Karpas-422 (cell line): ENCODE measurements around the gene PSMA3. TPM values are rescaled to one million over a fixed set of nuclear protein-coding genes. Genes with fewer than 3 reads are reported as not detected.

Experiments
- DNase-seq: peaks from one replicate; pipeline ENCODE4 v3.0.0-alpha.2; 2015
- H2AFZ ChIP-seq: fragments of 200-600 bp; sonication (generic); 2 replicates; pipeline ENCODE4 v1.6.1; 2014; ENCODE audit warnings: antibody characterized with exemption, low read length, mixed read lengths
- H3K27ac ChIP-seq: fragments of 200-600 bp; sonication (generic); 2 replicates; pipeline ENCODE4 v1.5.1; 2014; ENCODE audit warnings: mild to moderate bottlenecking, low read length, moderate library complexity
- H3K27me3 ChIP-seq: fragments of 200-600 bp; sonication (generic); 2 replicates; pipeline ENCODE4 v1.6.1; 2014; ENCODE audit warnings: low read length, mixed read lengths
- H3K36me3 ChIP-seq: fragments of 200-600 bp; sonication (generic); 2 replicates; pipeline ENCODE4 v1.6.1; 2014; ENCODE audit warnings: low read length, mixed read lengths; ENCODE audit not compliant: insufficient read depth
- H3K4me1 ChIP-seq: fragments of 200-600 bp; sonication (generic); 2 replicates; pipeline ENCODE4 v1.6.1; 2014; ENCODE audit warnings: mild to moderate bottlenecking, low read length, mixed read lengths
- H3K4me2 ChIP-seq: fragments of 200-600 bp; sonication (generic); 2 replicates; pipeline ENCODE4 v1.6.1; 2014; ENCODE audit warnings: low read length, low read depth, mild to moderate bottlenecking; ENCODE audit not compliant: poor library complexity, severe bottlenecking
- H3K4me3 ChIP-seq: fragments of 200-600 bp; sonication (generic); 2 replicates; pipeline ENCODE4 v1.5.1; 2014; ENCODE audit warnings: mild to moderate bottlenecking, antibody characterized with exemption, low read length, mixed read lengths
- H3K79me2 ChIP-seq: fragments of 200-600 bp; sonication (generic); 2 replicates; pipeline ENCODE4 v1.6.1; 2014; ENCODE audit warnings: mild to moderate bottlenecking, low read length, mixed read lengths
- H3K9ac ChIP-seq: fragments of 200-600 bp; sonication (generic); 2 replicates; pipeline ENCODE4 v1.6.0; 2014; ENCODE audit warnings: low read length
- H3K9me2 ChIP-seq: fragments of 200-600 bp; sonication (generic), shearing (Covaris generic); replicated peaks from 2 replicates; pipeline ENCODE4 v1.6.0; 2014; ENCODE audit warnings: mild to moderate bottlenecking, low read length, moderate library complexity; ENCODE audit not compliant: insufficient read depth
- H3K9me3 ChIP-seq: fragments of 300-700, 200-600 bp; sonication (generic); 2 replicates; pipeline ENCODE4 v1.6.1; 2014; ENCODE audit warnings: low read length, mixed read lengths
- H4K20me1 ChIP-seq: fragments of 200-600 bp; sonication (generic); 2 replicates; pipeline ENCODE4 v1.6.1; 2014; ENCODE audit warnings: mild to moderate bottlenecking, antibody characterized with exemption, low read length, low read depth; ENCODE audit not compliant: insufficient read depth
- total RNA-seq: library from RNA; depleted of rRNA; stranded (reverse); fragments of >200 nt; shearing (Covaris generic); gene quantifications from 2 replicates; pipeline ENCODE4 v1.2.3, GENCODE V29; 2014; ENCODE audit warnings: low replicate concordance

Gene PSMA3
- total RNA-seq, 1 experiment from 2014 or later: 169 TPM

DNA sequence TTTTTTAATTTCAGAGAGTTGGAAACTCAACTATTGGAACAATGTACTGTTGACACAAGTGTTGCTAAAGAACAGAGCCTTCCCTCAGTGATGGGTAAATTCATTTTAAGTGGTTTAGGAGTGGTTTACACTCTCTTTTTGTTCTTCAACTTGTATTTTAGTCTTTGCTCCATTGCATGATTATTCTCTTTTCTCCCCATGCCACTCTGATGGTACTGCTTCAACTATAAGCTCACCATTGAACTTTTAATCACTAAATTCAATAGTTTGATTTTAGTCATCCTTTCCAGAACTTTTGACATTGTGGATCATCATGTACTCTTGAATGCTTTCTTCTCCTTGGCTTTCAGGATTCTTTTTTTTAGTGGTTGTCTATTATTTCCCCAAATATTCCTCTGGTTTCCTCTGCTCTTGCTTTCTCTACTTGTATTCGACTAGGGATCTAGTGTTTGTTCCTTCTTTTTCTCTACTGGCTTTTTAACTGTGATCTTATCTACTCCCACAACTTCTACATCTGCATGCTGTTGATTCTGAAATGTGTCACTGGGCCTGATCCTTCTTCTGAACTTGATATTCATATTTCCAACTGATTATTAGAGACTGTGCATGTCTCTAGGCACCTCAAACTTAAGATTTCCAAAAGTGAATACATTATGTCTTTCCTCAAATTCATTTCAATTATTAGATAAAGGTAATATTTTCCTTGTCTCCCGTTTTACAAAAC, 29.3 kb upstream of the PSMA3 start:
- H2AFZ ChIP-seq: no peak overlapping the region
- no peaks in the 10 kb centered on the region for H3K9me3 ChIP-seq
- H3K4me1 ChIP-seq: no peaks in the 10 kb centered on the region
- H3K4me3 ChIP-seq: no peak overlapping the region
- H3K9ac ChIP-seq: no peak overlapping the region
- no peak overlapping the region for H3K27ac ChIP-seq
- peaks cover 46% of the 10 kb centered on the region for H3K36me3 ChIP-seq
- no peaks in the 10 kb centered on the region for H4K20me1 ChIP-seq
- H3K4me2 ChIP-seq: no peak overlapping the region
- H3K79me2 ChIP-seq: 0 out of 2 replicates have a peak, but pooled peaks cover 7% of the 10 kb centered on the region
- no peak for DNase-seq
- no peaks in the 10 kb centered on the region for H3K9me2 ChIP-seq
- H3K27me3 ChIP-seq: no peaks in the 10 kb centered on the region

DNA sequence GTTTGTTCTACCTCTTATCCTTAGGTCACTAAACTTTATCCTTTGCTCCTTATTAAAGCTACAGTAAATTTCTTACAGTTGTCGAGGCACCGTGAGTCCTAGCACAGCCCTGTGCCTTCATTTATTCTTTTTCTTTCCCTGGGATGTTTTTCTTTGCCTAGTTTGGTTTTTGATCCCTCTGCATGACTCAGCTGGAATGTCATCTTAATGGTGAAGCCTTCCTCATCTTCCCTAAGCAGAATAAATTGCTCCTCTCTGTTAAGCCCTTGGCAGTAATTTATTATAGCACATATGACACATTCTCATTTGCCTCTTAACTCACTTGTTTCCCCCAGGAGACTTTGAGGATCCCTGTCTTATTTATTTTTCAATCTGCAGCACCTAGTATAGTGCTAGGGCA, 28.1 kb upstream of the PSMA3 start:
- Histone ChIP-seq H3K9ac (no peak overlapping the region), H2AFZ (no peak overlapping the region), H3K4me3 (no peak overlapping the region), H3K9me2 (no peaks in the 10 kb centered on the region), H3K36me3 (peaks cover 42% of the 10 kb centered on the region), H3K9me3 (no peaks in the 10 kb centered on the region), H3K27ac (no peak overlapping the region), H3K79me2 (0 out of 2 replicates have a peak, but pooled peaks cover 2% of the 10 kb centered on the region), H3K4me2 (no peak overlapping the region), H4K20me1 (no peaks in the 10 kb centered on the region), H3K27me3 (no peaks in the 10 kb centered on the region), H3K4me1 (no peaks in the 10 kb centered on the region)
- no peak for DNase-seq

DNA sequence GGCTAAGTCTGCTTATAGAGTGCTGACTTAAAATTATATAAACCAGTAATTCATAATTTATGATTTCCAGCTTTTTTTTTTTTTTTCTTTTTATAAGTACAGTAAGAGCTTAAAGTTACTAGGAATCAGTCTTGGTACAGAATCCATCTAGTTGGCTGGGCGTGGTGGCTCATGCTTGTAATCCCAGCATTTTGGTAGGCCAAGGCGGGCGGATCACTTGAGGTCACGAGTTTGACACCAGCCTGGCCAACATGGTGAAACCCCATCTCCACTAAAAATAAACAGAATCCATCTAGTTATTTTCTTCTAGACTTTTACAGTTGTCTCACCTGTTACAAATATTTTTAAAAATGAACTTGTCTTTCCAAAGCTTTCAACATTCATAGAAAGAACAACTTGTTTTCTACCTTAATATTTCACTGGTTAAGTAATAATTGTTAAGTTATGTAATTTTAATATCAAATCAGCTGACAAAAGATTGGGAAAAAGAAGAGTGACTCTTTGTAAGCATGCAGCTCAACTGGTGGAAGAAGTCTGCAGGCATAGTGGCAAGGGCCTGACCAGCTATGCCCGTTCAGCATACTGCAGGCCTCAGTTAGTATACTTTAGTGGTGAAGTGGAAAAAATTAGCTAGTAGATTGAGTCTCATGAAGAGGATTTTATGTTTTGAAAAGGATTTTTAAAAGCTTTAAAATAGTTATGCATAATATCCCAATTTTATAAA, 17.4 kb upstream of the PSMA3 start:
- H3K4me2 ChIP-seq: no peak overlapping the region
- H3K9ac ChIP-seq: no peak overlapping the region
- no peaks in the 10 kb centered on the region for H3K79me2 ChIP-seq
- no peaks in the 10 kb centered on the region; the same call in 1 of the 2 replicates for H3K4me1 ChIP-seq
- H3K9me2 ChIP-seq: no peaks in the 10 kb centered on the region
- no peak for DNase-seq
- H3K9me3 ChIP-seq: no peaks in the 10 kb centered on the region
- no peaks in the 10 kb centered on the region for H4K20me1 ChIP-seq
- H3K4me3 ChIP-seq: no peak overlapping the region
- no peaks in the 10 kb centered on the region for H3K27me3 ChIP-seq
- no peak overlapping the region for H3K27ac ChIP-seq
- peaks cover 16% of the 10 kb centered on the region; the same call in 1 of the 2 replicates for H3K36me3 ChIP-seq
- no peak overlapping the region for H2AFZ ChIP-seq

DNA sequence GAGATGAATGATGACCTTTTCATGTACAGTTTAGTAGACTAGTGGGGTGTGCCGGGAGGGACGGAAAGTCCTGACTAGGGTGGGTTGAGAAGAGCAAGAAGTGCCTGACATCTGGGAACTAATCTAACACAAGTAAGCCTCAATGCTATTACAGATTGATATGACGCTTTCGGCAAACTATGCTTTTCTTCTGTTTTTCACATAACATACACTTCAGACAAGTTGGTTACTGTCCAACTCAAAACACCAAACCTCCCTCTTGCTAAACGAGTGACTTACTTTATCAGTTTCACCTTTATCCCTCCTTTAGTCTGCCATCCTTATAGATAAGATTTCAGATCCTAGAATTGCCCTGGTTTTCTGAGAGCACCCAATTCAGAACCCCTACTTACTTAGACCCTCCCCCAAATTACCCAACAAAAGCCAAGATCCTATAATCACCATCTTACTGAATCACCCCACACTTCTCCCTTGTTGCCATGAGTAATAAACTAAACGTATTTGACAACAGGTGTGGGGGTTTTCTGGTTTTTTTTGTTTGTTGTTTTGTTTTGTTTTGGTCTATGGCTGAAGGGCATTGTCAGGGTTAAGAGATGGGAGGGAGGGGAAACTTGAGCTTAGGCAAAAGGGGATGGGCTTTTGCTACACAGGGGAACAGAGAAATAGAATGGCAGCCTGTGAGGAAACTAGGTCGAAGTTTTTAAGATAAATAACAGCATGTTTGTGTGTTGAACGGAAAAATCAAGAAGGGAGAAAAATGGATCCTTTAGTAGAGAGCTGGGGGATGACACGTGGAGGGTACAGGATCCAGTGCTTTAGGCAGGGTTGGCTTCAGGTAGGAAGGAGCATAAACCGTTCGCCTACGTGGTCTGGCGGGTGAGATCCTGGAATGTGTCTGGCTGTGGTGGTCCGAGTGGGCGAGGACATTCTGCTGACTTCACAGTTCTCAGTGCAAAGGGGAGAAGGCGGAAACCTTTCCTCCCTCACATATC, 6.1 kb upstream of the PSMA3 start:
- no peak for DNase-seq
- Histone ChIP-seq H3K9me3 (no peaks in the 10 kb centered on the region), H3K9ac (peak overlapping the region; percentile 76), H3K27me3 (no peaks in the 10 kb centered on the region), H3K4me2 (peak overlapping the region; percentile 97), H3K9me2 (no peaks in the 10 kb centered on the region), H3K36me3 (peaks cover 4% of the 10 kb centered on the region; the same call in 1 of the 2 replicates), H4K20me1 (no peaks in the 10 kb centered on the region), H3K4me1 (peaks cover 28% of the 10 kb centered on the region), H3K79me2 (no peaks in the 10 kb centered on the region), H3K27ac (peak overlapping the region; percentile 44; the same call in 1 of the 2 replicates), H3K4me3 (peak overlapping the region; percentile 76), H2AFZ (peak overlapping the region; percentile 80)

DNA sequence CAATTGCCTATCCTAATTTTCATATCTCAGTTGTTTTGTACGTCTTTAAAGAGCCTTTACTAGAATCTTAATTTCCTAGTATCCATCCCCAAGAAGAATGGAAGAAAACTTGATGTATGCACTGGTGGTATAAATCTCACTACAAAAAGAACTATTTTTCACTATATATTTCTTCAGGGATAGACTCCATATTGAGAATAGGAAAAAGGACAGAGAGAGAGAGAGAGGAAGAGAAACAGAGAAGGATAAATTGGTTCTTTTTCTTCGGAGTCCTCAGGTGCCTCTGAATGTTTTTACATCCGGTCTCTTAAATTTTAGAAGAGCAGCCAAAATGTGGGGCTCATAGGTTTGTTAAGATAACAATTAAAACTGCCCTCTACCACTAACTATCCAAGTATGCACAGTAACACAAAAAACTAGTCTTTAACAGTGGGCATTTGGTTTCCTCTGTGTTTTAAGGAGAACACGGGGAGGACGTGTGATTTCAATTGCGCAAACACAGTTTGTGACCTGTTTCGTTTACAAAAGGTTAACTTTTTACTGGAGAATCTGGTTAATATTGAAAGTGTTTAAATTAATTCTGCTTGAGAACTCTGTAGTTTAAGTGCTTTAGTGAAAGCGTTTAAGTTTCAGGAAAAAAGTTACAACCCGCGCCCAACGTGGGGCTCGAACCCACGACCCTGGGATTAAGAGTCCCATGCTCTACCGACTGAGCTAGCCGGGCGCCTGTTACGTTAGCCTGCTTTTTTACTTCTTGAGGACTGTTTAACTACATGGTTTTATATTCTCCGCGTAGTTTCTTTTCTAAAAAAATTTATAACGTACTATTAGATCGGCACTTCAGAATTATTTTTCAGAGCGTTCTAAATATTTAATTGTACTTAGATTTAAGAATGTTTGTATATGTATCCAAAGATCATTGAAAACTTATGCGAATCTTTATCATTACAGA, 5.1 kb upstream of the PSMA3 start:
- Histone ChIP-seq H3K4me3 (peak overlapping the region; percentile 76), H3K36me3 (peaks cover under 1% of the 10 kb centered on the region; the same call in 1 of the 2 replicates), H3K9ac (peak overlapping the region; percentile 76), H3K79me2 (no peaks in the 10 kb centered on the region), H3K27me3 (no peaks in the 10 kb centered on the region), H3K4me2 (peak overlapping the region; percentile 97), H2AFZ (peak overlapping the region; percentile 80), H3K9me3 (no peaks in the 10 kb centered on the region), H4K20me1 (no peaks in the 10 kb centered on the region), H3K4me1 (peaks cover 31% of the 10 kb centered on the region), H3K27ac (peak overlapping the region; percentile 44), H3K9me2 (no peaks in the 10 kb centered on the region)
- peak; percentile 95 for DNase-seq

DNA sequence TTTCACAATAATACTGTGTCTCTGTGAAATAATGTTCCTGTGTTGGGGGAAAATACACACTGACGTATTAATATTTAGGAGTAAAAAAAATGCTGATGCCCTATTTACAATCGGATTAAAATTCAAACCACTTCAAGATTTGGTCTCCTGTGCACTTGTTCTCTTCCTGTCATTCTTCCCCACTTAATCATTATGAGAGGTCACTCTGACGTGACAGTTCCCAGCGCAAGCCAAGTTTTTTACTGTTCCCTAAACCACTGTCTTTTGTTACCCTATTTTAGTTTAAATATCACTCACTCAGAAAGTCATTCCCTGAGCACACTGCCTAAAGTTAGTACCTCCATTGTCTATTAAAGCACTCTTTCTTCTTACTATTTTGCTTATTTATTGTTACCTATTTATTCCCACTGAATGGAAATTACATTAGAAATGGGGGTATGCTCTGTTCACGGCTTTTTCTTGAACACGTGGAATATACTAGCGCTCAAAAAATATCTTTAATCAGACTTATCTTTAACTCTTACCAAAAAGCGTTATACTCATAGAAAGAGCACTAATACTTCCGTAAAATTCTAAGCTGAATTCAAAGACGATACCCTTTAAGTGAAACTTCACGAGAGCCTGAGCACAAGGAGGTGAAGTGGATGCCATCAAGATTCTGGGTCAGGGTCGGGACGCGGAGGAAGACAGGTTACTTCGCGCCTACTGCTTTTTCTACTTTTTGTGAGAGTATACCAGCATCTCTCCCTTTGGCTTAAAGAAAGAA, 670 bp upstream of the PSMA3 start:
- Histone ChIP-seq H4K20me1 (peaks cover 16% of the 10 kb centered on the region), H3K27me3 (no peaks in the 10 kb centered on the region), H3K9me2 (no peaks in the 10 kb centered on the region), H3K4me1 (peaks cover 41% of the 10 kb centered on the region), H3K9me3 (no peaks in the 10 kb centered on the region), H3K4me2 (peak overlapping the region; percentile 84), H3K4me3 (peak overlapping the region; percentile 65), H3K36me3 (peaks cover 13% of the 10 kb centered on the region; the same call in 1 of the 2 replicates), H3K9ac (peak overlapping the region; percentile 64), H2AFZ (no peak overlapping the region), H3K27ac (peak overlapping the region; percentile 80), H3K79me2 (peaks cover 43% of the 10 kb centered on the region)
- peak; percentile 75 for DNase-seq

DNA sequence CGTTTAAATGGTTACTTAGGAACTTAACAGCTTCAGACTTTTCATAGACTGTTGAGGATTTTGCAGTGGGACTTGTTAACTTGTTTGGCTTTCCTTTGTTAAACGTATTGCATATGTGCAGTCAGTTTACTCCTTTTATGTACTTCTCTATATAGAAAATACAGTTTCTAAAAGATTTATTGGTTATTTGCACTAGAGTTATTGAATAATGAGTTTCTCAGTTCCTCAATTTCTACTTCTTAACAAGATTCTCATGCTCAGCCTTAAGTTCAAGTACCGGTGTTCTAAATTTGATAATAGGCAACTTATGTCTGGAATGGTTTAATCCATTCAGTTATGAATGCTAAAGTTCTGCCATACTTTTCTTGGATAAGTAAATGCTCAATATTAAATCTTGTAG, 919 bp downstream of the PSMA3 start:
- peak; percentile 69 for DNase-seq
- H3K4me1 ChIP-seq: peaks cover 34% of the 10 kb centered on the region
- H3K4me2 ChIP-seq: peak overlapping the region; percentile 97
- H4K20me1 ChIP-seq: peaks cover 16% of the 10 kb centered on the region
- no peaks in the 10 kb centered on the region for H3K9me2 ChIP-seq
- H2AFZ ChIP-seq: no peak overlapping the region
- H3K9me3 ChIP-seq: no peaks in the 10 kb centered on the region
- H3K27ac ChIP-seq: peak overlapping the region; percentile 89
- H3K4me3 ChIP-seq: peak overlapping the region; percentile 79
- H3K9ac ChIP-seq: peak overlapping the region; percentile 84
- H3K79me2 ChIP-seq: peaks cover 58% of the 10 kb centered on the region
- H3K36me3 ChIP-seq: peaks cover 24% of the 10 kb centered on the region; the same call in 1 of the 2 replicates
- H3K27me3 ChIP-seq: no peaks in the 10 kb centered on the region
